NCI-H774 (cell line): ENCODE measurements around the gene SYT15B.
"Not testable (repeated sequence)": the region's sequence is repeated elsewhere in the genome, so short reads cannot be mapped to it uniquely, and the experiment has no call there.

ENCODE experiments used
- DNase-seq: peaks from one replicate; lab custom pipeline; 2025; lab: John Stamatoyannopoulos, UW

SYT15B gene

GRCh38 chr10:47763554-47764175 lies at the start of gene SYT15B:
Gene SYT15B, minus strand, starts transcription at chr10:47763592. Its CDS starts 952 bp downstream, at chr10:47762640.
- not testable (repeated sequence) for DNase-seq

DNA sequence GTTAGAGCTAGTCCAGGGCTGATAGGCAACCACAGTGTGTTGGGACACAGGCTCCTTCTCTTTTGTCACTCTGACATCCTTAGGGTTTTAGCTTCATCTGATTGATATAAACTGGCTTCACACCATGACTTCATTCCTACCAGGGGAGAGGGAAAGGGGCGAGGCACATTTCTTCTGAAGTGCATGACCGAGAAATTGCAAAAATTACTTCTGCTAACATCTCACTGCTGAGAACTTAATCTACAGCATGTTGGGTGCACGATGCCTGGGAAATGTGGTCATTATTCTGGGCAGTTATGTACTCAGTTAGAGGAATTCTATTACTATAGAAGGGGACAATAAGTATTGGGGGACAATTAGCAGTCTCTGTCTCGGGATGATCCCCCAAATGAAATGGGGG lies 16.2 kb upstream of the SYT15B start:
- not testable (repeated sequence) for DNase-seq

DNA sequence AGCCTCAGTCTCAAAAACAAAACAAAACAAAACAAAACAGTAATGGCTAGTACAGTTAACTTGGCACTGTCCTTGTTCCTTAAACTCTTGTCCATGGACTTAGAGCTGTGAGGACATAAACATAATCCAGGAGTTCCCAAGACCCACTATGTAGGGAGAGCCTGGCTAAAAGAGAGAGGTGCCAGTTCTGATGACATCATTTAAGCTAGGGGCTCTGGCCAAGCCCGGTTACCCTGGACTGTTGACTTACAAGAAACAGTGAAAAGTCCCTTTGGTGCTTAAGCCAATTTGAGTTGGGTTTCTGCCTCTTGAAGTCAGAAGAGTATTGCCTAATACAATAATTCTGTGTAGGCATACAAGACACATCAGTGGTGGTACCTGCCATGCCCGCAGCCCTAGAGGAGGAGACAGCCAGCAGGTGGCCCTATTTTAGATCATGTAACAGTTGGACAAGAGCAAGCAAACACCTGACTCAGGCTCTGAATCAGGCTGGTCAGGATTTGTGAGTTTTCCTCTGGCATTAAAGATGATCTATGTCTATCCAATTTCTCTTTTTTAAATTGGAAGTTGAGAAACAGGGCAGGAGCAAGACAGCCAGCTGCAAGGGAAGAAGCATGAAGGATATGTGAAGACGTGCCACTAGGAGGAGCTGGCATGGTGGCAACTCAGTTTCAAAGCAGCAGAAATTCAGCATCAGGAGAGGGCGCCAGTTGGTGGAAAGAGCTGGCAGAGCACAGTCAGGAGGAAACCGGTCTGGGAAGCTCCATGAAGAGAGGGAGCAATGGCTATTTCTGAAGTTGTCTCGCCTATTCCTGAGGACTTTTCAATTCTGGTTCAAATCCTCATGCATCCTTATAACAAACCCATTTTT lies 12.2 kb upstream of the SYT15B start:
- peak; percentile 12 for DNase-seq

DNA sequence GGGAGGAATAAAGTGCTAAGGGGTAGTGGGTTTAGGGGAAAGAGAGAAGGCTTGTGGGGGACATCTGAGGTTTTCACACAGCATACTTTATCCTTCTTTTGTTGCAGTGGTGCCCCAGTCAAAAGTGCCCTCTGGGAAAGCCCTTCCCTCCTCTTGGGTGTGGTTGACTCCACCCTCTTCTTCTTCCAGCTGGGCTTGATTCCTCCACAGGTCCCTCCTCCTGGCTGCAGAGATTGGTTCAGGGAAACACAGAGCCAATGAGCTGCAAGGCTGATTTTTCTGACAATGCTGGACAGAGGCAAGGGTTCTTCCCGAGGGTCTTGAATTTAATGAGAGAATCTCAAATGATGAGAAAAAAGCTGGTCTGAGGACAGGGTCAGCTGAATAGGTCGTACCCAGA lies 7.4 kb upstream of the SYT15B start:
- not testable (repeated sequence) for DNase-seq

- DNase-seq = not testable (repeated sequence)
Measured at GRCh38 chr10:47768578-47769115, 5.3 kb upstream of the SYT15B start.

DNA sequence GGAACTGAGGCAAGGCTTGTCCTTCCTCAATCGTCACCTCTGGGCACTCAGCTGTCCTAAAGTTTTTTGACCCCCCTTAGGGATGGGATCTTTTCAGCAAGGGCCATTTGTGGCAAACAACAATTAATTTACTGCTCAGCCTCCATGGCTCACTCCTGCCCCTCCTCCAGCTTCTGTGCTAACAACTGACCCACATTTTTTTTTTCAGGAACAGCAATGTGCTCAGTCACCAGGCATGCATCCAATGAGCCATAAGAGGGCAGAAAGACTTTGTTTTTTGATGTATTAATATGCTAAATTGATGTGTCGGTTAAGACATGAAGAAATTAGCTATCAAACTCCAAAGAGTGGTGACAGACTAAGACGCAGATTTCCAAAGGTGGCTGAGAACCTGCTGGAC lies 4.7 kb upstream of the SYT15B start:
- not testable (repeated sequence) for DNase-seq

DNA sequence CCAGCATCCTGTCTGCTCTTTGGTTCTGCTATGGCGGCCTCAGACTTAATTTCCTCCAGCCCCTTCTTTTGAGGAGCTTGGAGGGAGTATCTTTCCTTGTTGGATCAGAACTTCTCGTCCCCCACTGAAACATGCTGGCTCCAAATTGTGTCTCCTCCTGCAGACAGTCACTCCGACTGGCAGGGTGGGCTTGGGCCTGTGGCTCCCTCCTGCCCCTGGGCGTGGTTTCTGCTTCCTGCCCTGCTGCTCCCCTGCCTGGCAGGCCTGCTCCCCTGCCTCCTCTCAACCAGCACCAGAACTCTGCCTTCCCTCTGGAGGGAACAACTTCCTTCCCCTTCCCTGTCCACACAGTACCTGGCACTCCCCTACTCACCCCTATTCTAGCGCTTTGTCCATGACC lies 3.8 kb upstream of the SYT15B start:
- not testable (repeated sequence) for DNase-seq

- not testable (repeated sequence) for DNase-seq
Measured at GRCh38 chr10:47765232-47765631, 1.8 kb upstream of the SYT15B start.

- not testable (repeated sequence) for DNase-seq
Measured at GRCh38 chr10:47762674-47763553, 478 bp downstream of the SYT15B start.

- DNase-seq = not testable (repeated sequence)
Measured at GRCh38 chr10:47758855-47759254, 4.5 kb downstream of the SYT15B start.

DNA sequence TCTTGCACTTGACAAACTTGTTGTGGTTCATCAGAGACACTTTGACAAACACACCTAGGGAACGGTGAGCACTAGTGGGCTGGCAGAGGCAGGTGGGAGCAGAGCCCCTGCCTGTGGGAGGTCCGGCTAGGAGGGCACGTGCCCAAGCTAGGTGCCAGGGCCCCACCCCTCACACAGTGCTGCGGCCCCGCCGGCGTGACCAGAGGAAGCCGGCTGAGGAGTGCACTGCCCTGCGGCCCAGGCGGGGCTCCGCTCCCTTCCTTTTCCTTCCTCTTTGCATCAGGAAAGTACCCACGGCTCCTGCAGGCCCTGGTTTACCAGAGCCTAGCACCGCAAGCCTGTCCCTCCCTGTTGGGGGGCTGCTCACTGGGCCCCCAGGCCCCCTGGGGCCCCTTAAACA lies 7.2 kb downstream of the SYT15B start:
- DNase-seq = not testable (repeated sequence)

DNA sequence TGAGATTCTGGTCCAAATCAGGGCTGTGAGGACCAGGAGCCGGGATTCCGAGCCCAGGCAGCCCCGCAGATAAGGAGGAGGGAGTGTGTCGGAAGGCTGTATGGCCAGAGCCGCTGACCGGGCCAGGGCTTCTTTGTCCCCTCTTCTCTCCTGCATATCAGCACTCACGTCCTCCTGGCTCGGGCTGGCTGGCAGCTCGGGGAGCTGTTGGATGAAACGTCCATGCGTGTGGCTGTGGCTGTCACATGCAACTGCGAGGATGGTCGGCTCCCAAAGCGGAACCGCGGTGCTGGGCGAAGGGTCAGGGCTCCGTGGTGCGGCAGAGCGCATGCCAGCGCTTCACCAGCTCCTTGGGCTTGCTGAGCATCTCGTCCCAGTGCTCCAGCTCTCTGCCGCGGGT lies 9.5 kb downstream of the SYT15B start:
- DNase-seq = not testable (repeated sequence)

- not testable (repeated sequence) for DNase-seq
Measured at GRCh38 chr10:47753176-47753575, 10.2 kb downstream of the SYT15B start.

GRCh38 chr10:47751821-47752220 lies 11.6 kb downstream of the SYT15B start:
- not testable (repeated sequence) for DNase-seq

DNA sequence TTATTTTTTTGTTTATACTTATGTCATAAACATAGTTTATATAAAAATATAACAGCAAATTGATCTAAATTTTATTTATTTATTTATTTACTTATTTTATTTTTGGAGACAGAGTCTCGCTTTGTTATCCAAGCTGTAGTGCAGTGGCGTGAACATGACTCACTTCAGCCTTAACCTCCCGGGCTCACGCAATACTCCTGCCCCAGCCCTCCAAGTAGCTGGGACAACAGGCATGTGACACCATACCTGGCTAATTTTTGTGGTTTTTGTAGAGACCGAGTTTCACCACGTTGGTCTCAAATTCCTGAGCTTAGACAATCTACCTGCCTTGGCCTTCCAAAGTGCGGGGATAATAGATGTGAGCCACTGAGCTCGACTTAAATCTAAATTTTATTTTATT lies 13.0 kb downstream of the SYT15B start:
- DNase-seq = not testable (repeated sequence)

- not testable (repeated sequence) for DNase-seq
Measured at GRCh38 chr10:47746780-47747376, 16.5 kb downstream of the SYT15B start.

GRCh38 chr10:47744881-47745280 lies 18.5 kb downstream of the SYT15B start:
- not testable (repeated sequence) for DNase-seq

DNA sequence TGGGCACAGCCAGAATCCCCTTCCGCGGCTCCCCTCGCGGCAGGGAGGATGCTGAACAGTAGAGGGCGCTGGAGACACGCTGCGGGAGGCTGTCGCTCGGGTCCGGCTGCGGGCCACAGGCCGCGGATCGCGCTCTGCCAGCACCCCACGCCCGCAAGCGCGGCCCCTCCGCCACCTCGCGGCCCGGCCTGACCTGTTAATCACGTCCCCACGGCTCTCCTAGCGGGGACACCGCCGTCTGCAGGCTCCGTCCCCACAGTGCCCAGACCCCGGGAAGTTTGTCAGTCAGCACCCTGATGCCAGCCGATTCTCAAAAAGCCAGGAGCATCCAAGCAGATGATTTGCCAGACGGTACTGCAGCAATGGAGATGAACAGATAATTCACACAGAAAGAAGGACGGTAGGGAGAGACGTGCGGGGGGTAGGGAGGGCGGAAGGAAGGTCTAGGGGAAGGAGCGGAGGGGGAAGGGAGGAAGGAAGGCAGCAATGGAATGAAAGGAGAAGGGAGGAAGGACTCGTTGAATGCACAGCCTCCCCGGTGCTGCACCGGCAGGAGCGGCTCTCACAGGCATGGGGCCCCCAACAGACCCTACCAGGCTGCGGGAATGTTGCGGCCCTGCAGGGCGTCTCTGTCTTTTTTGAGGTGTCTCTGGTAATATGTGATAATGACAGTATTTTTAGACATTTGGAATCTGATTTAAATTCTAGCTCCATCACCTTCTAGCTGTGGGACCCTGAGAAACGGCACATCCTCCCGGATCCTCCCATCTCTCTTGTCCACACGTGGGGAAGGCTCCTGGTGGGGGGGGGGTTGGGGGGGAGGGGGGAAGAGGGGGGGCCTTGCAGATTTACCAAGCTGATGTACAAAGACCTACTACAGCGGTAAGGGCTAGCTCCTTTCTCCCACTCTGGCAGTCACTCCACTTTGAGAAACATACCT lies 19.5 kb downstream of the SYT15B start:
- DNase-seq = not testable (repeated sequence)

DNA sequence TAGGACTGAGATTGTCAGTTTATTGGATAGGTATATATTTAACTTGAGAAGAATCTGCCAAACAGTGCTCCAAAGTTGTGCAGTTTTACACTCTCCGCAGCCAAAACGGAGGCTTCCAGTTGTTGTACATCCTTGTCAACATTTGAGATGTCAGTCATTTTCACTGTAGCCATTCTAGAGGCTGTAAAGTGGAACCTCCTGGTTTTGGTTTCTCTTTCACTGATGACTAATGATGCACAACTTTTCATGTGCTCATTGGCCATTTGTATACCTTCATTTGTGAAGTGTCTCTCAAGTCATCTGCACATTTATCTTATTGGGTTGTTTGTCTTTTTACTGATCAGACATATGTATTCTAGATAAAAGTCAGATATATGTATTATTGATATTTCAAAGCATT lies 22.5 kb downstream of the SYT15B start:
- not testable (repeated sequence) for DNase-seq

GRCh38 chr10:47730911-47731310 lies 32.5 kb downstream of the SYT15B start:
- not testable (repeated sequence) for DNase-seq
